ENCODE results near the gene LRRC9.

LRRC9 gene

GRCh38 chr14:60107477-60107876 is 187.5 kb downstream of the LRRC9 start:
- CTCF ChIA-PET = no interaction called here
- H3K36me3 ChIP-seq (ENCODE audit: control insufficient read depth in 2 of 2, insufficient read depth in 1 of 2, low read length in 2 of 2) = peaks cover 6 to 23% of the 10 kb centered on the region in 2 experiments; a peak in 1 of 3 replicates
- no peak overlapping the region for H3K27ac ChIP-seq (ENCODE audit: extremely low read depth, low read depth, low read length)
- POLR2A ChIA-PET = no interaction called here
- H3K9me3 ChIP-seq (ENCODE audit: control insufficient read depth, insufficient read depth, low read depth, low read length) = no peaks in the 10 kb centered on the region
- TF ChIP-seq ZBTB8A (tag by site-specific recombination; IDR thresholded peaks at IDR 0.05) = no peak
- TF ChIP-seq PRDM10 (tag by site-specific recombination; IDR thresholded peaks at IDR 0.05) = no peak
- no peak for TF ChIP-seq ZNF341 (tag by site-specific recombination; IDR thresholded peaks at IDR 0.05; ENCODE audit: low read depth)
- no peak for TF ChIP-seq OVOL3 (tag by site-specific recombination; IDR thresholded peaks at IDR 0.05)
- no peak for TF ChIP-seq TRIM28 (IDR thresholded peaks at IDR 0.05; ENCODE audit: borderline replicate concordance, low read length)
- TF ChIP-seq ZNF138 (tag by site-specific recombination; IDR thresholded peaks at IDR 0.05; ENCODE audit: borderline replicate concordance) = no peak
- H3K4me1 ChIP-seq (ENCODE audit: control insufficient read depth, insufficient read depth, low read length) = no peaks in the 10 kb centered on the region
- no peak overlapping the region for H3K4me3 ChIP-seq (ENCODE audit: low read depth, low read length)

- Histone ChIP-seq H3K4me1 (ENCODE audit: control insufficient read depth, insufficient read depth, low read length) (no peaks in the 10 kb centered on the region), H3K9me3 (ENCODE audit: control insufficient read depth, insufficient read depth, low read depth, low read length) (no peaks in the 10 kb centered on the region), H3K4me3 (ENCODE audit: low read depth, low read length) (no peak overlapping the region), H3K27ac (ENCODE audit: extremely low read depth, low read depth, low read length) (no peak overlapping the region), H3K36me3 (ENCODE audit: control insufficient read depth in 2 of 2, insufficient read depth in 1 of 2, low read length in 2 of 2) (peaks cover 6 to 41% of the 10 kb centered on the region in 2 experiments; a peak in 1 of 3 replicates)
- ChIA-PET POLR2A (no interaction called here), CTCF (no interaction called here)
- no peak for TF ChIP-seq ZNF16 (tag by site-specific recombination; IDR thresholded peaks at IDR 0.05; ENCODE audit: low read depth)
- TF ChIP-seq ZBTB20 (tag by site-specific recombination; IDR thresholded peaks at IDR 0.05) = no peak
- TF ChIP-seq TSHZ1 (tag by site-specific recombination; IDR thresholded peaks at IDR 0.05; ENCODE audit: borderline replicate concordance) = no peak
- TF ChIP-seq ZNF324 (tag by site-specific recombination; IDR thresholded peaks at IDR 0.05) = no peak
- no peak for TF ChIP-seq ZNF2 (tag by site-specific recombination; IDR thresholded peaks at IDR 0.05)
- TF ChIP-seq REPIN1 (tag by site-specific recombination; IDR thresholded peaks at IDR 0.05; ENCODE audit: low read depth) = no peak
- TF ChIP-seq ZNF610 (tag by site-specific recombination; IDR thresholded peaks at IDR 0.05; ENCODE audit: borderline replicate concordance) = no peak
- no peak for TF ChIP-seq ZNF354C (tag by site-specific recombination; IDR thresholded peaks at IDR 0.05; ENCODE audit: borderline replicate concordance, low read depth)
- TF ChIP-seq ZNF214 (tag by site-specific recombination; IDR thresholded peaks at IDR 0.05; ENCODE audit: borderline replicate concordance) = no peak
- no peak for TF ChIP-seq ZNF518A (tag by site-specific recombination; conservative IDR thresholded peaks at IDR 0.05; ENCODE audit: low read depth)
- TF ChIP-seq ZNF23 (tag by site-specific recombination; IDR thresholded peaks at IDR 0.05; ENCODE audit: borderline replicate concordance) = no peak
- no peak for TF ChIP-seq ZNF148 (tag by site-specific recombination; IDR thresholded peaks at IDR 0.05; ENCODE audit: borderline replicate concordance)
- no peak for TF ChIP-seq ZNF473 (tag by site-specific recombination; IDR thresholded peaks at IDR 0.05)
- TF ChIP-seq ZNF202 (tag by site-specific recombination; IDR thresholded peaks at IDR 0.05; ENCODE audit: borderline replicate concordance) = no peak
- no peak for TF ChIP-seq MYNN (tag by site-specific recombination; IDR thresholded peaks at IDR 0.05; ENCODE audit: borderline replicate concordance)
These were observed 191.8 kb downstream of the LRRC9 start for GRCh38 chr14:60111732-60112131.
